UCSD-AML1 (cell line): ENCODE data around the gene MYMX.

Experiments used
- DNase-seq: peaks from one replicate; lab custom pipeline; 2025; ENCODE audit not compliant: unreplicated experiment; lab: John Stamatoyannopoulos, UW

MYMX gene

GRCh38 chr6:44219053-44219814 is 2.5 kb downstream of the MYMX start:
- DNase-seq = peak; percentile 80

GRCh38 chr6:44219815-44220784 is 3.4 kb downstream of the MYMX start:
- DNase-seq = no peak

DNA sequence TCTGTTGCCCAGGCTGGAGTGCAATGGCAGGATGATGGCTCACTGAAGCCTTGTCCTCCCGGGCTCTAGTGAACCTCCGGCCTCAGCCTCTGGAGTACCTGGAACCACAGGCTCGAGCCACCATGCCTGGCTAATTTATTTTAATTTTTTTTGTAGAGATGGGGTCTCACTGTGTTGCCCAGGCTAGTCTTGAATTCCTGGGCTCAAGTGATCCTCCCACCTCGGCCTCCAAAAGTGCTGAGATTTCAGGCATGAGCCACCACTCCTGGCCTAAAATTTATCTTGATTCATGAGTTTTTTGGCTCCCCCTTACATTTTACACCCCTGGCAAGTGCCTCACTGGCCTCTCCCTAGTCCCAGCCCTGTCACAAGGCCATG is 4.2 kb downstream of the MYMX start:
- no peak for DNase-seq

- DNase-seq = peak; percentile 83
Measured at GRCh38 chr6:44221291-44221960, 4.7 kb downstream of the MYMX start.

DNA sequence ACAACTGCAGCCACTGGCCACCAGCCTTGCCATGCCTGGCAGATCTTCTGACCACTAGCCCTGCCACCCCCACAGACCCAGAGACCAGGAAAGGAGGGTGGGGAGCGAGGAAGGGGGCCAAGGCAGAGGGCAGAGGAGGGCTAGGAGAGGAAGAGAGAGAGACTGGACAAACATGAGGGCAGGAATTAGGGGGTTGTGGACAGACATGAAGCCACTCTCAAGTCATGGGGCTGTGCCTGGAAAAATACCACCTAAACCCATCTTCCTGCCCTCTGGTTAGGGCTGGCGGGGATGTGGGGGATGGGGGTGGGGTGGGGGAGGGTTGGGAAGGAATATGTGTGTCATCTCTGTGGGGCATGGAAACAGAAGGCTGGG is 5.2 kb downstream of the MYMX start:
- no peak for DNase-seq

DNA sequence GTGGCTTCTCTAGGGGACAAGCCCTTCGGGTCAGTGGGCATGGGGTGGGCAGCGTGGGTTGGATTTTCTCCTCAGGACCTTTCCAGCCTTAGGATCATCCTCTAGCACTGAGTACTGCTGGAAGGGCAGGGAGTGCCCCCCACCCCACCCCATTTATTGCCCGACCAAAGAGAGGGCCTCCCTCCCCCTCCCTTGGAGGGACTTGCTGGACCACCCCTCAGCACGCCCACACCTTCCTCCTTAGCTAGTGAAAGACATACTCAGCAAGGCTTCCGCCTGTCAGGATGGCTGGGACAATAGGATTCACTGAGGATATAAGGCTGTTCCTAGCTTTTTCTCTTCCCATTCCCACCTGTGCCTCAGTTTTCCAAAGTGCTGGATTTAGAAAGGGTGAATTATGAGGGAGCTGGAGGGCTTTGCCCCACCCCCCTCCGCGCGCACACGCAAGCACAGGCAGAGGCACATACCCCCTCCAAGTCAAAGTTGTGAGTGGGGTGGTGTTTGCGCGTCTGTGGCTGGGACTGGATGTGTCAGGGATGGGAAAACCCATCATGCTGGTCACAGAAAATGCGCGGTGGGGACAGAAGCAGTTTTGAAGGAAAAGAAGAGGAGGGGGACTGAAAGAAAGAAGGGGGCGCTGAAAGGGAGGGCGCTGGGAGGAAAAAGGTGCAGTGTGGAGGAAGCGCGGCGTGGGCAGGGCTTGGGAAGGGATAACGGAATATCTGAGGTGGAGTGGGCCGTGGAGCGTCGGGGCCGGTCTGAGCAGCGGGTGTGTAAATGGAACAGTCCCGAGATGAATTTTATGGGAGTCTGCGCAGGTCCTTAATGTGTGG is 6.0 kb downstream of the MYMX start:
- no peak for DNase-seq

GRCh38 chr6:44223319-44224028 is 6.7 kb downstream of the MYMX start, which contains the start of gene SLC29A1:
TSS of gene SLC29A1 (plus strand) at chr6:44223595. CDS start at chr6:44227314, 3,719 bp downstream.
- DNase-seq = peak; percentile 81

GRCh38 chr6:44224029-44224964 is 7.6 kb downstream of the MYMX start:
- peak; percentile 44 for DNase-seq

GRCh38 chr6:44224965-44225305 is 8.2 kb downstream of the MYMX start:
- DNase-seq = no peak

GRCh38 chr6:44225579-44226325 is 9.0 kb downstream of the MYMX start:
- DNase-seq = no peak

DNA sequence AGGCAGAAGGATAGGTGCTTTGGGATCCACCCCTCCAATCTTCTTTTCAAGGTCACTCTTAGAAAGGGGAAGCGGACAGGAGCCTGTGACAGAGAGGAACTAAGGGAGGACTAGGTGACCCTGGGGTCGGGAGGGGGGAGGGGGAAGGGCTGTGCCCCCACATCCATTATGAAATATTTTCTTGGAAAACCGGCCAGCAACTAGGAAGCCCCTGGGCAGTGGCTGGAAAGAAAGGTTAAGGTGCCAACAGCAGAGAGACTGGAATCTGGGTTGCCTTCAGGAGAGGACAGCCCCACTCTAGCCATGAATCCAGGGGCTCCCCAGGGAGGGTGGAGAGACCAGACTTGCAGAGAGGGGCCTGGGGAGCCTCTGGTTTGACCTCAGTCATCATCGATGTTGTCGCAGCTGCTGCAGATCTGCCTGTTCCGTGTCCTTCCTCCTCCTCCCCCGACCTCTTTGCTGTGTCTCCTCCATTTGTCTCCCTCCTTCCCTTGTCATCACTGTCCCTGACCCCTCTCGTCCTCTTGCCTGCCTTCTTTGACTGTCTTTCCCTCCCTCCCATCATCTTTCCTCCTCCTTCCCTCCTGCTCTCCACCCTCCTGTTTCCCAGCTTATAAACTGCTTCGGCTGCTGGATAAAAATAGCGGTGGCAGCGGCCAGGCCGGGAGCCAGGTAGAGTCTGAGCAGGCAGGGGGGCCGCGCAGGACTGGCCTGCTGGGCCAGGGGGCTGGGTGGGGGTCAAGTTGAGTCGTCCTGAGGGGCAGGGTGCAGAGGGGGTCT is 9.8 kb downstream of the MYMX start:
- DNase-seq = no peak

DNA sequence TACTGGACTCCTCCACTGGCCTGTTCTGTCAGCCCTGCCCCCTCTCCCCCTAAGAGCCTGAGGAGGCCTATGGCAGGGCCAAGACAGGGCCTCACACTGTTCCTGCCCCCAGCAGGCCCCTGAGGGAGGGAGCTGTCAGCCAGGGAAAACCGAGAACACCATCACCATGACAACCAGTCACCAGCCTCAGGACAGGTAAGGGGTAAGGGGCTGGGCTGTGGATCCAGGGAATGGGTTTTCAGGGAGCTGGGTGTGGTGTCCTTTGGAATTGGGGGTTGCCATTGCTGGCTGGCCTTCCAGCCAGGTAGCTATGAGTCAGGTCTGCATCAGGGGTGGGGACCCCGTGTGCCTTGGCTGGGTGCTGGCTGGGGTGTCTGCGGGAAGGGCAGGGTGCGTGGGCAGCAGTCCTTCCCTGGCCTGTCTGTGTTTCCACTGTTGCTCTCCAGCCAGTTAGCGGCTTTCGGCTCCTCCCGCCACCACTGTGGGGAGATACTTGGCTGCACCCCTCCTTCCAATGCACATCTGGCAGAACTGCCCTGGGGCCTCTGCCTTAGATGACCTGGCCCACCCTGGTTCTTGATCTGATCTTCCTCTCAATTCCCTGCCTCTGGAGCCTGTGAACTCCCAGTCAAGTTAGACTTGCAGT is 10.5 kb downstream of the MYMX start:
- DNase-seq = no peak

DNA sequence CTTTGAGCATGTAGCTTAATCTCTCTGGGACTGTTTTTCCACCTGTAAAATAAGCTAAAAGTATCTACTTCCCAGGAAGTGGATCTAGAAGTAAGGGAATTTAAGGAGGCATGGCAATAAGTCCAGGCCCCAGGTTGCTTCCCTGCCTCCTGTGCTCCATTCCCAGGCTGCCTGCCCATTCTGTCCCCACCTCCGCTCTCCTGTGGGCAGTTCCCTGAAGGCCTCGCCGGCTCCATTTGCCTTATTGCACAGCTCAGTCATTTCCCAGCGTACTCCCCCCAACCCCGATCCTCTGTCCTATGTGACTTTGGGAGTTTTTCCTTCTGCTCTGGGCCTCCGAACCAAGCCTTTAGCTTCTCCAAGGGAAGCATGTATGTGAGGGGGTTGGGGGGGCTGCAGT is 11.3 kb downstream of the MYMX start:
- no peak for DNase-seq

DNA sequence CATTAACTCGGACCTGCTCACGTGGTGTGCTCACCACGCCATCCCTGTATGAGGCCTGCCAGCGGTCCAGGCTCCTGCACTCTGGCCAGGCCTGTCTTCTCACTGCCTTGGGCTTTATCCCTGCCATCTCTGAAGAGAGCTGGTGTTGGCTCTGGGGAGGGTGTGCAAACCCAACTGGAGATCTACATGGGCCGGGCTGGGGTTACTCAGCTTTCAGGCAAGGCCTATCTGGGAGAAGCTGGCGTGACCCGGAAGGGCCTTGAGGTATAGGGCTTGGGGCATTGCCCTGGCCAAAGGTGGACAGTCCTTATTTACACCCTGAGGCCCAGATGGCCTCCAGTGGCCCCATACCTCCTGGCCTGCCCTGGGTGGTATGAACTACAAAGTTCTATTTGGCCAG is 11.7 kb downstream of the MYMX start:
- DNase-seq = no peak

DNA sequence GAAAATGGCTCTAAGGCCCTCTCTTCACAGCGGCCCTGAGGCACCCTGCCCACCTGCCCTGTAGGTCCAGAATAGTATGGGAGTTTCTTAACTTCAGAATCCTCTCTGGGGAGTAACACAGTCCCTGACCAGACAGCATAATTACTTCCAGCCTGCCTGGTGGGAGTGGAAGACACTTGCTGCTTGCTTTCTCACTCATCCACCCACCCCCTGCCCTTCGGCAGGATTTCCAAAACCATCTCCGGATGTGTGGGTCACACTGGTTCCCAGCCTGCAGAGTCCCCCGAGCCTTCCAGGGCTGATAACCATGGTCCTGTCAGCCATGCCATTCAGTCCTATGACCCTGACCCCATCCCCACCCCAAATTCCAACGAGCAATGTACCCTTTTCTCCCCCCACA is 12.1 kb downstream of the MYMX start:
- no peak for DNase-seq

- DNase-seq = no peak
Measured at GRCh38 chr6:44229376-44230033, 12.8 kb downstream of the MYMX start.
